Brain microvascular endothelial cell (primary cell): Measurements from ENCODE around the gene PRELID1.

ENCODE experiments used
- DNase-seq: peaks from one replicate; pipeline ENCODE4 v3.0.0-alpha.2; 2020
- H3K27ac ChIP-seq: fragments of 250-450 bp; sonication (Bioruptor Pico); 2 replicates; pipeline ENCODE4 v1.5.1; 2020; ENCODE audit warnings: mild to moderate bottlenecking, moderate library complexity
- H3K27me3 ChIP-seq: fragments of 250-450 bp; sonication (Bioruptor Pico); replicated peaks from 2 replicates; pipeline ENCODE4 v1.5.1; 2020; ENCODE audit warnings: mild to moderate bottlenecking
- H3K36me3 ChIP-seq: fragments of 250-450 bp; sonication (Bioruptor Pico); replicated peaks from 2 replicates; pipeline ENCODE4 v1.5.1; 2020; ENCODE audit warnings: mild to moderate bottlenecking
- H3K4me3 ChIP-seq: 2 replicates; pipeline ENCODE4 v1.5.1; 2011; ENCODE audit warnings: low read depth, mild to moderate bottlenecking, control low read depth, low read length, moderate library complexity
- in situ Hi-C: cut with HindIII; loops from 2 replicates; pipeline ENCODE4 v1.10.0; 2017; ENCODE audit warnings: low sequenced_read_pairs, low pct_ligation_motif_present
- TF ChIP-seq, protein P1 (sequence below): IDR thresholded peaks from 2 replicates; pipeline ENCODE4 v1.5.1; 2011; ENCODE audit warnings: low read depth, mild to moderate bottlenecking, moderate library complexity, low read length, control low read depth, inconsistent platforms; ENCODE audit errors: missing control alignments

PRELID1 gene

DNA sequence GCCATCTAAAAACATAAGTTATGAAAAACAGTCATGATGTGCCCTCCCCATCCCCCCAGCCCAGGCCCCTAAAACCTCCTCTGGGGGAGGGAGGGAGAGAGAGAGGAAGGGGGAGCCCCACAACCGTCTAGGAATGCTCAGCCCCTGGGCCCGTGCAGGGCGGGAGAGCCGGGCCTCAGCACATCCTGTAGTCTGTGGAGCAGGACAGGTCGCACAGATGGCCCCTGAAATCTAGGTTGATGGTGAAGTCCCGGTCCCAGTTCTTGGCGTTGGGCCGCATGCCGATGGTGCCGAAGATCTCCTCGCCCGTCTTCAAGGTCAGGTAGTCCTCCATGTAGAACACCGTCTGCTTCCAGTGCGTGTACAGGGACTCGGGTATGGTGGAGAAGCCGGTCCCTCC is 38.2 kb upstream of the PRELID1 start:
- TF ChIP-seq, protein P1, sequence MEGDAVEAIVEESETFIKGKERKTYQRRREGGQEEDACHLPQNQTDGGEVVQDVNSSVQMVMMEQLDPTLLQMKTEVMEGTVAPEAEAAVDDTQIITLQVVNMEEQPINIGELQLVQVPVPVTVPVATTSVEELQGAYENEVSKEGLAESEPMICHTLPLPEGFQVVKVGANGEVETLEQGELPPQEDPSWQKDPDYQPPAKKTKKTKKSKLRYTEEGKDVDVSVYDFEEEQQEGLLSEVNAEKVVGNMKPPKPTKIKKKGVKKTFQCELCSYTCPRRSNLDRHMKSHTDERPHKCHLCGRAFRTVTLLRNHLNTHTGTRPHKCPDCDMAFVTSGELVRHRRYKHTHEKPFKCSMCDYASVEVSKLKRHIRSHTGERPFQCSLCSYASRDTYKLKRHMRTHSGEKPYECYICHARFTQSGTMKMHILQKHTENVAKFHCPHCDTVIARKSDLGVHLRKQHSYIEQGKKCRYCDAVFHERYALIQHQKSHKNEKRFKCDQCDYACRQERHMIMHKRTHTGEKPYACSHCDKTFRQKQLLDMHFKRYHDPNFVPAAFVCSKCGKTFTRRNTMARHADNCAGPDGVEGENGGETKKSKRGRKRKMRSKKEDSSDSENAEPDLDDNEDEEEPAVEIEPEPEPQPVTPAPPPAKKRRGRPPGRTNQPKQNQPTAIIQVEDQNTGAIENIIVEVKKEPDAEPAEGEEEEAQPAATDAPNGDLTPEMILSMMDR: no peak
- H3K4me3 ChIP-seq: no peak overlapping the region
- in situ Hi-C loops: no loop called here
- H3K27me3 ChIP-seq: no peaks in the 10 kb centered on the region
- H3K27ac ChIP-seq: no peak overlapping the region
- peaks cover 18% of the 10 kb centered on the region for H3K36me3 ChIP-seq
- DNase-seq: no peak

DNA sequence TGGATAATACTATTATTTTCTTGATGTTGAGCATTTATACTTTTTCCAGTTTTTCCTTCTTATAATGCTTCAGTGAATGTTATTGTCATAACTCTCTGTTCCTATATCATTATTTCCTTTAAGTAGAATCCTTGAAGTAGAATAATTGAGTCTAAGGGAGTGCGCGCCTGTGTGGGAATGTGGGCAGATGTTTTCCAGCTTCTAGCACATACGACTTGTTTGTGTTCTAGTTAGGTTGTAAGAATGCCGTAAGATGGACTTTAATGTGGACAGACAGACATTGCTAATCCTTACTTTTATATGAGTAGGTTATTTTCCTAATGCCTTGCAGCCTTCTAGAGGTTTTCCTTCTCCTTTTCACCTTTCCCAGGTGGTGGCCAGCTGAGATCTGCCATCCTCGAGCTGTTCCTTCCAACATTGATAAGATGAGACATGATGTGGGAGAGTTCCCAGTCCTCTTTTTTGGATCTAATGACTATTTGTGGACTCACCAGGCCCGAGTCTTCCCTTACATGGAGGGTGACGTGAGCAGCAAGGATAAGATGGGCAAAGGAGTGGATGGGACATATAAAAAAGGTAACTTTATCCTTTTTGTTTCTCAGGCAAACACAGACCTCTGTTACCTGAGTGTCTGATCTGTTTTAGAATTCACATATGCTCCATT is 34.2 kb upstream of the PRELID1 start:
- no peak for DNase-seq
- TF ChIP-seq, protein P1: no peak
- peaks cover 15% of the 10 kb centered on the region for H3K36me3 ChIP-seq
- H3K27me3 ChIP-seq: no peaks in the 10 kb centered on the region
- H3K27ac ChIP-seq: no peak overlapping the region
- in situ Hi-C loops: no loop called here
- H3K4me3 ChIP-seq: no peak overlapping the region

DNA sequence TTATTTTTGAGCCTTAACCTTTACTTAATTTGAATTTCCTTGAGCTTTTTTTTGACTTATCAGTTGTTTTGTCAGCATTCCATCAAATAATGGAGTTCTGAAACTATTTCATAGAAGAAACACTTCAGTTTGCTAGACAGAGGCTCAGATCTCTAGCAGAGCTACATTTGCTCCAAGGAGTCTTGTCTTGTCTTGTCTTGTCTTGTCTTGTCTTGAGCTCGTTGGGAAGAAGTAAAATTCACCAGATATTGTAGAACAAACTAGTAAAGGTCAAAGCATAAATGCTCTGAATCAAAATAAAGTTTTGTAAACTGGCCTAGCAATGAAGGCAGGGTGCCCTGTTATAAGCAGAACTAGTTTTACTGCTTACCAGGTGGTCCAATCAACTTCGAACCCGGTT is 33.6 kb upstream of the PRELID1 start:
- in situ Hi-C loops: no loop called here
- H3K27me3 ChIP-seq: no peaks in the 10 kb centered on the region
- no peak for DNase-seq
- TF ChIP-seq, protein P1: no peak
- no peak overlapping the region for H3K4me3 ChIP-seq
- H3K36me3 ChIP-seq: peaks cover 16% of the 10 kb centered on the region
- H3K27ac ChIP-seq: no peak overlapping the region

DNA sequence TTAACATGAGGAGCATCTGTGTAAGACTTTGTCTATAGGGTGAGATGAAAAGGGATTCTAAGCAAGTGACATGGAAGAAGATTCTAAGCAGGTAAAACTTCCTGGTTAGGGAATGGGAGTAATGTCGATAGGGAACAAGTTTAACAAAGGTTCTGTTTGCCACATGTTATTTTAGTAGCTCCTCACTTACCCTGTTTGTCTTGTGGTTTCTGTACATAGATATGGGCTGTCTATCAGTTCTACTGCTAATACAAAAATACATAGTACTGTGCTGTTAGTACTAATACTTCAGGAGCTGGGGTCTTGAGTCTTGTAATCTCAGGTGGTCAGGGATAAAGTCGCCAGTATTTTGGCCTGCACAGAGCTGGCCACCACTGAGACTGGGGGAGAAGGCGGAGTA is 32.9 kb upstream of the PRELID1 start:
- no peak overlapping the region for H3K4me3 ChIP-seq
- peak overlapping the region; percentile 39 for H3K27ac ChIP-seq
- H3K36me3 ChIP-seq: peaks cover 16% of the 10 kb centered on the region
- in situ Hi-C loops: no loop called here
- no peak for DNase-seq
- H3K27me3 ChIP-seq: no peaks in the 10 kb centered on the region
- TF ChIP-seq, protein P1: no peak

DNA sequence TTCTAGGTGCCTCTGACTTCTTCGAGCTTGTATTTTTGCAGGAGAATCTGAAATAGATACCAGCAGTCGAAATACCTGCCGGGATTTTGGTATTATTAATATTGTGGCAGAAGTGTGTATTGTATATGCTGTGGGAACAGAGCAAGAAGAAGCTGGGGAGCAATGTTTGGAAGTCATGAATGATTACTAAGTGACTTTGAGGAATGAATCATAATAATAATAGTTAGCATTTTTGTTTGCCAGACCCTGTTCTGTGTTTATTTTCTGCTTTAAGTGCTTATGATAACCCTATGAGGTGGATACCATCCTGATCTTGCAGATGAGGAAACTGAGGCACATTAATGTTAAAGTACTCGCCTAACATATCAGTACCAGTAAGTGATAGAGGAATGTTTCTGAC is 32.5 kb upstream of the PRELID1 start:
- in situ Hi-C loops: no loop called here
- H3K27me3 ChIP-seq: no peaks in the 10 kb centered on the region
- no peak overlapping the region for H3K4me3 ChIP-seq
- TF ChIP-seq, protein P1: no peak
- H3K27ac ChIP-seq: peak overlapping the region; percentile 39
- H3K36me3 ChIP-seq: peaks cover 18% of the 10 kb centered on the region
- DNase-seq: peak; percentile 18

DNA sequence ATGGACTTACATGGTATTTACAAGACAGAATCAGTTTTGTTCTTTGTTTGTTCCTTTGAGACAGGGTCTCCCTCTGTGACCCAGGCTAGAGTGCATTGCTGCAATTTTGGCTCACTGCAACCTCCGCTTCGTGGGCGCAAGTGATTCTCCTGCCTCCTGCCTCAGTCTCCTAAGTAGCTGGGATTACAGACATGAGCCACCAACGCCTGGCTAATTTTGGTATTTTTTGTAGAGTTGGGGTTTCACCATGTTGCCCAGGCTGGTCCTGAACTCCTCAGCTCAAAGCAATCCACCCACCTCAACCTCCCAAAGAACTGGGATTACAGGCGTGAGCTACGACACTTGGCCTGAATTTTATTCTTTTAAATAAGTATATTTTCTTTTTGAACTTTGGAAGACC is 27.7 kb upstream of the PRELID1 start:
- no peak overlapping the region for H3K27ac ChIP-seq
- TF ChIP-seq, protein P1: no peak
- in situ Hi-C loops: no loop called here
- H3K27me3 ChIP-seq: no peaks in the 10 kb centered on the region
- peaks cover 14% of the 10 kb centered on the region for H3K36me3 ChIP-seq
- no peak for DNase-seq
- H3K4me3 ChIP-seq: no peak overlapping the region
